Measurements from ENCODE around the gene PLD4.
"Not testable (repeated sequence)": the region's sequence is repeated elsewhere in the genome, so short reads cannot be mapped to it uniquely, and the experiment has no call there.

PLD4 gene

DNA sequence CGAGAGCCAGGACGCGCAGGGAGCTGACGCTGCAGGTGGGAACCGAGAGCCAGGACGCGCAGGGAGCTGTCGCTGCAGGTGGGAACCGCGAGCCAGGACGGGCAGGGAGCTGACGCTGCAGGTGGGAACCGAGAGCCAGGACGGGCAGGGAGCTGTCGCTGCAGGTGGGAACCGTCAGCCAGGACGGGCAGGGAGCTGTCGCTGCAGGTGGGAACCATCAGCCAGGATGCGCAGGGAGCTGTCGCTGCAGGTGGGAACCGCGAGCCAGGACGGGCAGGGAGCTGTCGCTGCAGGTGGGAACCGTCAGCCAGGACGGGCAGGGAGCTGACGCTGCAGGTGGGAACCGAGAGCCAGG, 19.1 kb upstream of the PLD4 start:
- H3K9ac ChIP-seq (ENCODE audit: low read depth, low read length); H3K4me3 ChIP-seq (ENCODE audit: low read length); H3K4me1 ChIP-seq (ENCODE audit: insufficient read depth, low read length); H3K27ac ChIP-seq (ENCODE audit: low read depth, low read length); H3K36me3 ChIP-seq (ENCODE audit: insufficient read depth, low read length): not testable (repeated sequence)
- Histone ChIP-seq H3K27me3 (ENCODE audit: insufficient read depth, low read length) (peaks cover 51% of the 10 kb centered on the region), H3K9me3 (ENCODE audit: insufficient read depth, low read depth, low read length) (peaks cover 11% of the 10 kb centered on the region; the same call in 1 of the 2 replicates)
- WGBS, result 25% methylated on average over 28 of the region's 28 CpGs

- H3K36me3 ChIP-seq (ENCODE audit: insufficient read depth, low read length), result no peaks in the 10 kb centered on the region
- H3K9ac ChIP-seq (ENCODE audit: low read depth, low read length), result no peak overlapping the region
- no peaks in the 10 kb centered on the region for H3K4me1 ChIP-seq (ENCODE audit: insufficient read depth, low read length)
- H3K4me3 ChIP-seq (ENCODE audit: low read length), result no peak overlapping the region
- no peak overlapping the region for H3K27ac ChIP-seq (ENCODE audit: low read depth, low read length)
- H3K9me3 ChIP-seq (ENCODE audit: insufficient read depth, low read depth, low read length), result peaks cover 18% of the 10 kb centered on the region; the same call in 1 of the 2 replicates
- H3K27me3 ChIP-seq (ENCODE audit: insufficient read depth, low read length), result peaks cover 49% of the 10 kb centered on the region
- WGBS, result 0% methylated on average over 1 of the region's 1 CpG
Measured at GRCh38 chr14:104908303-104908702, 16.4 kb upstream of the PLD4 start.

DNA sequence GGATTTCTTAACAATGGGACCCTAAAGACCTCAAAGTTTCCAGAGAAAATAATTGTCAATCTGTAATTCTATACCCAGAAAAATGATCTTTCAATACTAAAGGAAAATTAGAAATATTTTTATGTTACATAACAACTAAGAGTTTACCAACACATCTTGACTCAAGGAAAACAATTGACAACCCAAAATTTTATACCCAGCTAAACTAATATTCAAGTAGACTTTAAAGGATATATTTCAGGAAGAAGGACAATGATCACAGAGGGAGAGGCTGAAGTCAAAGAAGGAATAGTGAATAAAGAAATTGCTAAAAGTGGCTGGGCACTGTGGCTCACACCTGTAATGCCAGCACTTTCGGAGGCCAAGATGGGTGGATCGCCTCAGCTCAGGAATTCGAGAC, 12.6 kb upstream of the PLD4 start:
- WGBS, result 92% methylated on average over 3 of the region's 3 CpGs
- H3K9ac ChIP-seq (ENCODE audit: low read depth, low read length), result no peak overlapping the region
- peaks cover 14% of the 10 kb centered on the region; the same call in 1 of the 2 replicates for H3K9me3 ChIP-seq (ENCODE audit: insufficient read depth, low read depth, low read length)
- peaks cover 31% of the 10 kb centered on the region for H3K27me3 ChIP-seq (ENCODE audit: insufficient read depth, low read length)
- no peaks in the 10 kb centered on the region for H3K4me1 ChIP-seq (ENCODE audit: insufficient read depth, low read length)
- no peak overlapping the region for H3K4me3 ChIP-seq (ENCODE audit: low read length)
- H3K27ac ChIP-seq (ENCODE audit: low read depth, low read length), result no peak overlapping the region
- no peaks in the 10 kb centered on the region for H3K36me3 ChIP-seq (ENCODE audit: insufficient read depth, low read length)

- peaks cover 18% of the 10 kb centered on the region for H3K27me3 ChIP-seq (ENCODE audit: insufficient read depth, low read length)
- H3K4me1 ChIP-seq (ENCODE audit: insufficient read depth, low read length), result no peaks in the 10 kb centered on the region
- 95% methylated on average over 7 of the region's 7 CpGs for WGBS
- no peak overlapping the region for H3K4me3 ChIP-seq (ENCODE audit: low read length)
- no peak overlapping the region for H3K27ac ChIP-seq (ENCODE audit: low read depth, low read length)
- 0 out of 2 replicates have a peak, but pooled peaks cover 9% of the 10 kb centered on the region for H3K9me3 ChIP-seq (ENCODE audit: insufficient read depth, low read depth, low read length)
- no peaks in the 10 kb centered on the region for H3K36me3 ChIP-seq (ENCODE audit: insufficient read depth, low read length)
- no peak overlapping the region for H3K9ac ChIP-seq (ENCODE audit: low read depth, low read length)
Measured at GRCh38 chr14:104913435-104913834, 11.2 kb upstream of the PLD4 start.

DNA sequence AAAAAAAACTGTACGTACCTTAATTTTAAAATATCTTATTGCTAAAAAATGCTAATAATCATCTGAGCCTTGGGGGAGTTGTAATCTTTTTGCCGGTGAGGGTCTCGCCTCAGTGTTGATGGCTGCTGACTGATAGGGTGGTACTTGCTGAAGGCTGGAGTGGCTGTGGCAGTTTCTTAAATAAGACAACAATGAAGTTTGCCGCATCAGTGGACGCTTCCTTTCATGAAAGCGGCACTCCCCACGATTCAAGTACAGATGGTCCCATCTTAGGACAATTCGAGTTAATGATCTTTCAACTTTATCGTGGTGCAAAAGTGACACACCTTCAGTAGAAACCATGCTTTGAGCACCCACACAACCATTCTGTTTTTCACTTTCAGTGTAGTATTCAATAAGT, 7.6 kb upstream of the PLD4 start:
- no peaks in the 10 kb centered on the region for H3K36me3 ChIP-seq (ENCODE audit: insufficient read depth, low read length)
- peaks cover 15% of the 10 kb centered on the region; the same call in 1 of the 2 replicates for H3K27me3 ChIP-seq (ENCODE audit: insufficient read depth, low read length)
- H3K27ac ChIP-seq (ENCODE audit: low read depth, low read length), result no peak overlapping the region
- no peak overlapping the region for H3K9ac ChIP-seq (ENCODE audit: low read depth, low read length)
- 95% methylated on average over 8 of the region's 9 CpGs for WGBS
- 0 out of 2 replicates have a peak, but pooled peaks cover 3% of the 10 kb centered on the region for H3K9me3 ChIP-seq (ENCODE audit: insufficient read depth, low read depth, low read length)
- H3K4me1 ChIP-seq (ENCODE audit: insufficient read depth, low read length), result no peaks in the 10 kb centered on the region
- no peak overlapping the region for H3K4me3 ChIP-seq (ENCODE audit: low read length)

DNA sequence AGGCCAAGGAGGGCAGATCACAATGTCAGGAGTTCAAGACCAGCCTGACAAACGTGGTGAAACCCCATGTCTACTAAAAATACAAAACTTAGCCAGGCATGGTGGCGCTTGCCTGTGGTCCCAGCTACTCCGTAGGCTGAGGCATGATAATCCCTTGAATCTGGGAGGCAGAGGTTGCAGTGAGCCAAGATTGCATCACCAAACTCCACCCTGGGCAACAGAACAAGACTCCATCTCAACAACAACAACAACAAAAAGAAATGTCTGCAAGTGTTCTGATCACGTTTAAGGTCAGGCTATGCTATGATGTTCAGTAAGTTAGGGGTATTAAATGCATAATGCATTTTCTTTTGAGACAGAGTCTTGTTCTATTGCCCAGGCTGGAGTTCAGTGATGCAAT, 6.7 kb upstream of the PLD4 start:
- no peaks in the 10 kb centered on the region for H3K4me1 ChIP-seq (ENCODE audit: insufficient read depth, low read length)
- H3K36me3 ChIP-seq (ENCODE audit: insufficient read depth, low read length), result no peaks in the 10 kb centered on the region
- H3K27ac ChIP-seq (ENCODE audit: low read depth, low read length), result no peak overlapping the region
- H3K9ac ChIP-seq (ENCODE audit: low read depth, low read length), result no peak overlapping the region
- no peak overlapping the region for H3K4me3 ChIP-seq (ENCODE audit: low read length)
- peaks cover 15% of the 10 kb centered on the region; the same call in 1 of the 2 replicates for H3K27me3 ChIP-seq (ENCODE audit: insufficient read depth, low read length)
- H3K9me3 ChIP-seq (ENCODE audit: insufficient read depth, low read depth, low read length), result no peaks in the 10 kb centered on the region
- 84% methylated on average over 4 of the region's 4 CpGs for WGBS

- H3K27me3 ChIP-seq (ENCODE audit: insufficient read depth, low read length), result peaks cover 13% of the 10 kb centered on the region; the same call in 1 of the 2 replicates
- H3K4me1 ChIP-seq (ENCODE audit: insufficient read depth, low read length); H3K9me3 ChIP-seq (ENCODE audit: insufficient read depth, low read depth, low read length); H3K9ac ChIP-seq (ENCODE audit: low read depth, low read length); H3K27ac ChIP-seq (ENCODE audit: low read depth, low read length); H3K36me3 ChIP-seq (ENCODE audit: insufficient read depth, low read length); H3K4me3 ChIP-seq (ENCODE audit: low read length): not testable (repeated sequence)
- WGBS, result 95% methylated on average over 8 of the region's 12 CpGs
Measured at GRCh38 chr14:104919152-104919992, 5.3 kb upstream of the PLD4 start.

DNA sequence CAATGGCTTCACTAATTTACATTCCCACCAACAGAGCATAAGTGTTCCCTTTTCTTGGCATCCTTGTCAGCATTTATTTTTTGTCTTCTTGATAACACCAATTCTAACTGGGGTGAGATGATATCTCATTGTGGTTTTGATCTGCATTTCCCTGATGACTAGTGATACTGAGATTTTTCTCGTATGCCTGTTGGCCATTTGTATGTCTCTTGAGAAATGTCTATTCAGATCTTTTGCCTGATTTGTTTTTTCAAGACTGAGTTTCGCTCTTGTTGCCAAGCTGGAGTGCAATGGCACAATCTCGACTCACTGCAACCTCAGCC, 4.7 kb upstream of the PLD4 start:
- H3K9ac ChIP-seq (ENCODE audit: low read depth, low read length), result no peak overlapping the region
- 63% methylated on average over 3 of the region's 3 CpGs for WGBS
- peaks cover 3% of the 10 kb centered on the region; the same call in 1 of the 2 replicates for H3K9me3 ChIP-seq (ENCODE audit: insufficient read depth, low read depth, low read length)
- no peaks in the 10 kb centered on the region for H3K4me1 ChIP-seq (ENCODE audit: insufficient read depth, low read length)
- H3K27ac ChIP-seq (ENCODE audit: low read depth, low read length), result no peak overlapping the region
- no peaks in the 10 kb centered on the region for H3K36me3 ChIP-seq (ENCODE audit: insufficient read depth, low read length)
- H3K4me3 ChIP-seq (ENCODE audit: low read length), result no peak overlapping the region
- peaks cover 9% of the 10 kb centered on the region; the same call in 1 of the 2 replicates for H3K27me3 ChIP-seq (ENCODE audit: insufficient read depth, low read length)

GRCh38 chr14:104923640-104924420, 849 bp upstream of the PLD4 start:
- Histone ChIP-seq H3K9ac (ENCODE audit: low read depth, low read length) (no peak overlapping the region), H3K4me1 (ENCODE audit: insufficient read depth, low read length) (no peaks in the 10 kb centered on the region), H3K9me3 (ENCODE audit: insufficient read depth, low read depth, low read length) (peaks cover 3% of the 10 kb centered on the region; the same call in 1 of the 2 replicates), H3K36me3 (ENCODE audit: insufficient read depth, low read length) (no peaks in the 10 kb centered on the region), H3K27me3 (ENCODE audit: insufficient read depth, low read length) (no peaks in the 10 kb centered on the region), H3K4me3 (ENCODE audit: low read length) (no peak overlapping the region), H3K27ac (ENCODE audit: low read depth, low read length) (no peak overlapping the region)
- WGBS, result 85% methylated on average over 4 of the region's 4 CpGs

GRCh38 chr14:104925214-104925854, 655 bp downstream of the PLD4 start:
- no peak overlapping the region for H3K9ac ChIP-seq (ENCODE audit: low read depth, low read length)
- WGBS, result 91% methylated on average over 9 of the region's 10 CpGs
- H3K4me3 ChIP-seq (ENCODE audit: low read length), result no peak overlapping the region
- H3K4me1 ChIP-seq (ENCODE audit: insufficient read depth, low read length), result no peaks in the 10 kb centered on the region
- no peaks in the 10 kb centered on the region for H3K36me3 ChIP-seq (ENCODE audit: insufficient read depth, low read length)
- no peak overlapping the region for H3K27ac ChIP-seq (ENCODE audit: low read depth, low read length)
- H3K9me3 ChIP-seq (ENCODE audit: insufficient read depth, low read depth, low read length), result peaks cover 3% of the 10 kb centered on the region; the same call in 1 of the 2 replicates
- H3K27me3 ChIP-seq (ENCODE audit: insufficient read depth, low read length), result peaks cover 5% of the 10 kb centered on the region; the same call in 1 of the 2 replicates

All from HUES64 (cell line).